Stimulated activated CD4-positive, alpha-beta T cell treated with anti-CD3 and anti-CD28 coated beads, Interleukin-1b, Interleukin-23, amount 100 ng/mL, for 24 hours (primary cell): ENCODE data around the gene ELFN2.

Experiments
- DNase-seq, 4 experiments: peaks; one replicate each; pipeline ENCODE4 v3.0.0-alpha.2; 2020; ENCODE audit warnings: low read depth in 4 of 4, low spot score in 1 of 4

ELFN2 gene

GRCh38 chr22:37358917-37359316, 68.4 kb downstream of the ELFN2 start:
- no peak for DNase-seq

- DNase-seq = no peak
Observed at GRCh38 chr22:37358386-37358785, 68.9 kb downstream of the ELFN2 start.

GRCh38 chr22:37357446-37358075, 69.7 kb downstream of the ELFN2 start:
- no peak for DNase-seq

GRCh38 chr22:37356922-37357321, 70.4 kb downstream of the ELFN2 start:
- DNase-seq = no peak

GRCh38 chr22:37355174-37355573, 72.1 kb downstream of the ELFN2 start:
- no peak for DNase-seq

GRCh38 chr22:37354670-37355069, 72.6 kb downstream of the ELFN2 start:
- DNase-seq = no peak

GRCh38 chr22:37354261-37354660, 73.0 kb downstream of the ELFN2 start:
- DNase-seq = no peak

- DNase-seq = no peak
Observed at GRCh38 chr22:37353839-37354238, 73.4 kb downstream of the ELFN2 start.

- no peak for DNase-seq
Observed at GRCh38 chr22:37352481-37352880, 74.8 kb downstream of the ELFN2 start.

- no peak for DNase-seq
Observed at GRCh38 chr22:37351232-37351631, 76.0 kb downstream of the ELFN2 start.

- no peak for DNase-seq
Observed at GRCh38 chr22:37349043-37349814, 78.0 kb downstream of the ELFN2 start.

- DNase-seq = no peak
Observed at GRCh38 chr22:37346505-37346895, 80.8 kb downstream of the ELFN2 start.

GRCh38 chr22:37345863-37346504, 81.3 kb downstream of the ELFN2 start:
- no peak for DNase-seq

- no peak for DNase-seq
Observed at GRCh38 chr22:37344735-37345449, 82.4 kb downstream of the ELFN2 start.

GRCh38 chr22:37343863-37344734, 83.2 kb downstream of the ELFN2 start:
- no peak for DNase-seq

GRCh38 chr22:37343348-37343747, 83.9 kb downstream of the ELFN2 start:
- DNase-seq = no peak

- no peak for DNase-seq
Observed at GRCh38 chr22:37342065-37342464, 85.2 kb downstream of the ELFN2 start.

GRCh38 chr22:37340331-37341262, 86.7 kb downstream of the ELFN2 start:
- DNase-seq = no peak

GRCh38 chr22:37338539-37339246, 88.6 kb downstream of the ELFN2 start:
- no peak for DNase-seq
